A549 (cell line): ENCODE results near the gene ZNF862. TPM values are rescaled to one million over a fixed set of nuclear protein-coding genes. Genes with fewer than 3 reads are reported as not detected.

ENCODE experiments used
- ATAC-seq, 2 experiments: fragments of 200-7000 bp in 1 of 2; fragments of >200 bp in 1 of 2; cut with Nextera tagmentation in 1 of 2; cut with Tn5 transposase in 1 of 2; 3 replicates each; pipeline versions ENCODE4 v1.8.0 to v1.9.1; 2018 to 2020; ENCODE audit warnings: mild to moderate bottlenecking in 1 of 2, moderate library complexity in 1 of 2
- CTCF ChIA-PET: fragments of 300-600 bp; sonication (Branson Sonifier 250); formaldehyde crosslinking; extraction: SDS; loops from one replicate; lab custom pipeline; 2021; ENCODE audit warnings: antibody characterized with exemption, inconsistent platforms; lab: Yijun Ruan, JAX
- POLR2A ChIA-PET: fragments of 350-600 bp; formaldehyde crosslinking; extraction: SDS; loops from one replicate; lab custom pipeline; 2021; ENCODE audit warnings: antibody characterized with exemption, inconsistent platforms; lab: Yijun Ruan, JAX
- DNase-seq, 2 experiments: peaks; one replicate each; pipeline versions ENCODE4 v3.0.0 to v3.0.0-alpha.2; 2011 to 2016; ENCODE audit warnings: low read depth in 1 of 2, low spot score in 1 of 2
- FAIRE-seq: peaks from 2 replicates; lab custom pipeline; 2011; peaks lifted over from hg19 to GRCh38; lab: Jason Lieb, UNC
- H3K27ac ChIP-seq, 2 experiments: fragments of >200 bp; sonication (Bioruptor Twin); formaldehyde crosslinking; 3 replicates each; pipeline ENCODE4 v1.5.1; 2016 to 2017
- H3K4me1 ChIP-seq: fragments of >200 bp; sonication (Bioruptor Twin); formaldehyde crosslinking; 3 replicates; pipeline ENCODE4 v1.6.1; 2016
- H3K4me2 ChIP-seq: fragments of >200 bp; sonication (Bioruptor Twin); formaldehyde crosslinking; 3 replicates; pipeline ENCODE4 v1.6.1; 2016
- H3K4me3 ChIP-seq: fragments of >200 bp; sonication (Bioruptor Twin); formaldehyde crosslinking; 3 replicates; pipeline ENCODE4 v1.5.1; 2016
- H3K9me3 ChIP-seq: fragments of >200 bp; sonication (Bioruptor Twin); formaldehyde crosslinking; 3 replicates; pipeline ENCODE4 v1.6.1; 2016
- CBX2 ChIP-seq: fragments of 200-600 bp; sonication (generic); IDR thresholded peaks from 2 replicates; pipeline ENCODE4 v1.6.1; 2016; ENCODE audit warnings: low read depth, mild to moderate bottlenecking, borderline replicate concordance
- CEBPB ChIP-seq, 2 experiments: fragments of >200 bp in 1 of 2; sonication (Bioruptor Twin) in 1 of 2; formaldehyde crosslinking in 1 of 2; IDR thresholded peaks; 2 replicates each; pipeline ENCODE4 v1.6.1; 2012 to 2016
- CHD2 ChIP-seq: fragments of 150-350 bp; IDR thresholded peaks from 2 replicates; pipeline ENCODE4 v1.6.1; 2014; ENCODE audit warnings: low read length; ENCODE audit not compliant: partially characterized antibody
- EHF ChIP-seq: fragments of 250-450 bp; sonication (Bioruptor Pico); IDR thresholded peaks from 2 replicates; pipeline ENCODE4 v1.5.0; 2020; ENCODE audit warnings: mild to moderate bottlenecking
- ESRRA ChIP-seq: fragments of 150-350 bp; IDR thresholded peaks from 2 replicates; pipeline ENCODE4 v1.6.1; 2014; ENCODE audit warnings: mild to moderate bottlenecking, low read length, borderline replicate concordance
- FOSL2 ChIP-seq, 2 experiments: fragments of 450-650 bp in 1 of 2; fragments of >200 bp in 1 of 2; sonication (Bioruptor Twin) in 1 of 2; formaldehyde crosslinking; IDR thresholded peaks; 2 replicates each; pipeline versions ENCODE4 v1.5.0 to v1.6.1; 2016 to 2020; ENCODE audit warnings: mild to moderate bottlenecking in 1 of 2, moderate library complexity in 1 of 2
- HMGXB4 ChIP-seq: fragments of 250-450 bp; sonication (Bioruptor Pico); IDR thresholded peaks from 2 replicates; pipeline ENCODE4 v1.5.0; 2021; ENCODE audit warnings: mild to moderate bottlenecking, moderate library complexity, borderline replicate concordance
- HOXA7 ChIP-seq: fragments of 250-450 bp; sonication (Bioruptor Pico); IDR thresholded peaks from 2 replicates; pipeline ENCODE4 v1.5.0; 2020; ENCODE audit warnings: mild to moderate bottlenecking, moderate library complexity
- MAFK ChIP-seq: fragments of 450-650 bp; IDR thresholded peaks from 2 replicates; pipeline ENCODE4 v1.6.1; 2014; ENCODE audit not compliant: partially characterized antibody
- MAX ChIP-seq: IDR thresholded peaks from 2 replicates; pipeline ENCODE4 v1.6.1; 2012
- MAZ ChIP-seq: fragments of 150-350 bp; IDR thresholded peaks from 2 replicates; pipeline ENCODE4 v1.6.1; 2014; ENCODE audit warnings: antibody characterized with exemption, low read depth, low read length, borderline replicate concordance
- NFE2L2 ChIP-seq: fragments of 150-350 bp; conservative IDR thresholded peaks from 2 replicates; pipeline ENCODE4 v1.6.1; 2014; ENCODE audit warnings: low read length
- NR3C1 ChIP-seq: fragments of >200 bp; sonication (Bioruptor Twin); formaldehyde crosslinking; IDR thresholded peaks from 3 replicates; pipeline ENCODE4 v1.6.1; 2017
- PBX3 ChIP-seq: IDR thresholded peaks from 2 replicates; pipeline ENCODE4 v1.6.1; 2012
- PHF8 ChIP-seq: fragments of 200-600 bp; sonication (generic); IDR thresholded peaks from 2 replicates; pipeline ENCODE4 v1.6.1; 2016; ENCODE audit warnings: low read depth, mild to moderate bottlenecking, antibody characterized with exemption, moderate library complexity, borderline replicate concordance
- RCOR1 ChIP-seq: fragments of 150-350 bp; IDR thresholded peaks from 2 replicates; pipeline ENCODE4 v1.6.1; 2014; ENCODE audit warnings: antibody characterized with exemption, low read length, low read depth
- REST ChIP-seq: fragments of 200-600 bp; sonication (generic); IDR thresholded peaks from 2 replicates; pipeline ENCODE4 v1.6.1; 2016; ENCODE audit warnings: antibody characterized with exemption, mild to moderate bottlenecking, moderate library complexity
- SMC3 ChIP-seq: fragments of >200 bp; sonication (Bioruptor Twin); formaldehyde crosslinking; IDR thresholded peaks from 3 replicates; pipeline ENCODE4 v1.6.1; 2018; ENCODE audit warnings: inconsistent platforms
- TFCP2L1 ChIP-seq: fragments of 250-450 bp; sonication (Bioruptor Pico); IDR thresholded peaks from 2 replicates; pipeline ENCODE4 v1.5.0; 2021; ENCODE audit warnings: mild to moderate bottlenecking
- USF2 ChIP-seq: fragments of 450-650 bp; IDR thresholded peaks from 2 replicates; pipeline ENCODE4 v1.6.1; 2014; ENCODE audit warnings: antibody characterized with exemption
- WGBS: methylation state at CpG from one replicate; pipeline ENCODE4 v1.1.6; 2017; ENCODE audit errors: missing lambda C conversion rate; 5-methylcytosine and 5-hydroxymethylcytosine counted together
- polyA plus RNA-seq, 4 experiments: library from polyadenylated mRNA; depleted of rRNA in 3 of 4; stranded (reverse); fragments of >200 nt; fragmentation: RNase III in 1 of 4; extraction: RNeasy Plus Mini Kit Qiagen cat#74134 plus additional on column Dnase treatment in 1 of 4; gene quantifications; 2 replicates in 3 of 4; 3 replicates in 1 of 4; pipeline ENCODE4 v1.2.3, GENCODE V29; 2011 to 2017

The ZNF862 gene
- polyA plus RNA-seq, 2 of the 4 experiments (the other 2 are of a cell fraction): 3.9 to 8.0 TPM

GRCh38 chr7:149813254-149814035 is 24.7 kb upstream of the ZNF862 start:
- no peak for FAIRE-seq
- no peak for DNase-seq
- CTCF ChIA-PET: interaction anchor here (0.8 kb wide), 1 partner anchor 71 kb away, joined by 3 read pairs; no protein-coding TSS in a partner anchor

GRCh38 chr7:149814494-149814893 is 23.7 kb upstream of the ZNF862 start:
- H3K4me3 ChIP-seq: no peak overlapping the region
- ATAC-seq: no peak
- H3K4me1 ChIP-seq: no peaks in the 10 kb centered on the region
- POLR2A ChIA-PET: no interaction called here
- FAIRE-seq: no peak
- WGBS: 84% methylated on average over 8 of the region's 15 CpGs
- CTCF ChIA-PET: no interaction called here
- no peaks in the 10 kb centered on the region for H3K9me3 ChIP-seq
- H3K27ac ChIP-seq: no peak overlapping the region
- no peak for TF ChIP-seq CHD2
- TF ChIP-seq REST: no peak
- no peak for TF ChIP-seq PBX3
- TF ChIP-seq ESRRA: no peak
- no peak for TF ChIP-seq HOXA7 (CRISPR knock-in tag)
- no peak for TF ChIP-seq NR3C1
- TF ChIP-seq, all 56 proteins: peak for 0
- no peak for DNase-seq
- no peak overlapping the region for H3K4me2 ChIP-seq

More at GRCh38 chr7:149813254-149814035, 24.7 kb upstream of the ZNF862 start:
- ATAC-seq: no peak
- no peak for TF ChIP-seq NR3C1
- TF ChIP-seq PHF8: no peak
- no peak for TF ChIP-seq MAX
- no peak for TF ChIP-seq TFCP2L1 (CRISPR knock-in tag)
- TF ChIP-seq PBX3: no peak
- TF ChIP-seq USF2: no peak
- TF ChIP-seq SMC3: no peak
- no peak for TF ChIP-seq CBX2
- no peak for TF ChIP-seq ESRRA
- TF ChIP-seq HMGXB4 (CRISPR knock-in tag): no peak
- TF ChIP-seq EHF (CRISPR knock-in tag): no peak
- no peak for TF ChIP-seq RCOR1
- TF ChIP-seq FOSL2 (IDR thresholded peaks at IDR 0.05): no peak
- TF ChIP-seq FOSL2 (CRISPR knock-in tag; IDR thresholded peaks at IDR 0.05): no peak
- TF ChIP-seq CEBPB (IDR thresholded peaks at IDR 0.05): no peak
- TF ChIP-seq MAZ: no peak
- no peak for TF ChIP-seq MAFK
- no peak for TF ChIP-seq NFE2L2
- no peaks in the 10 kb centered on the region for H3K4me1 ChIP-seq
- no peak overlapping the region for H3K4me3 ChIP-seq
- POLR2A ChIA-PET: no interaction called here
- H3K9me3 ChIP-seq: no peaks in the 10 kb centered on the region
- no peak overlapping the region for H3K27ac ChIP-seq
- WGBS: 77% methylated on average over 20 of the region's 28 CpGs
- no peak overlapping the region for H3K4me2 ChIP-seq
